GM18520 (cell line): Measurements from ENCODE around the gene WNT9A.

Source experiments
- ATAC-seq: cut with Tn5 transposase; IDR thresholded peaks from one replicate; pipeline ENCODE4 v1.9.1; 2021; ENCODE audit not compliant: unreplicated experiment

Gene WNT9A

GRCh38 chr1:227924833-227925574 lies 22.7 kb downstream of the WNT9A start:
- ATAC-seq: no peak

- no peak for ATAC-seq
These were observed 23.4 kb downstream of the WNT9A start for GRCh38 chr1:227924168-227924832.

DNA sequence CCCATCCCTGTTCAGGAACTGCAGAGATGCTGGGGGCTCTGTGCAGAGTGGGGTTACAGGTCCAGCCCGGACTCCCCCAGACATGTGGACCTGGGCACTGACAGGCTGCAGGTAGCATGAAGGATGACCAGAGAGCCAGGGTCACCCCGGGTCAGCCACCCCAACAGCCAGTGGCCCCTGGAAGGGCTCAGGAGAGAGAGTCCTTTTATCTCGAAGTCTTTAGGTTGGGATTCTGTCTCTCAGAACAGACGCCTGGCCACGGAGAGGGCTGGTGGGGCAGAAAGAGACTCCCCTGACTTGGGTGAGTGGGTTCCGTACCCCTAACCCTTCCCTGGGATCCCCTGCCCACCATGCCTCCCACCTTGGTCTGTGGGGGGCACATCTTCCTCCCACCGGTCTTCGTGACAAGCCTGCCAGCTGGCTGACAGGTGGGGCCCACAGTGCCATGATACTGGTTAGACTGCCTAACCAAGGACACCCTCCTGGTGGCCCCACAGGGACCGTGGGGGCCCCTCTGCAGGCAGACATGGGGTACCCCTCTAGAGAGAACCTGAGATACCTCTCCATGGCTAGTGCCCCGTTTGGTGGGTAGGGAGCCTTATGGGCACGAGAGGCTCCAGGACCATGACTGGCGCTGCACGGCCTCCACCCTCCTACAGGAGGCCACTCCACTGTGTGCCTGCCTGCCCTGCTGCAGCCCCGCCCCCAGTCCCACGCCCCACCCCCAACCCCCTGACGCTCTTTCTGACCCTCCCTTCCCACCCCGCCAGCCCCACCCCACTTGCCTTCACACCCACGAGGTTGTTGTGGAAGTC lies 24.2 kb downstream of the WNT9A start:
- no peak for ATAC-seq

DNA sequence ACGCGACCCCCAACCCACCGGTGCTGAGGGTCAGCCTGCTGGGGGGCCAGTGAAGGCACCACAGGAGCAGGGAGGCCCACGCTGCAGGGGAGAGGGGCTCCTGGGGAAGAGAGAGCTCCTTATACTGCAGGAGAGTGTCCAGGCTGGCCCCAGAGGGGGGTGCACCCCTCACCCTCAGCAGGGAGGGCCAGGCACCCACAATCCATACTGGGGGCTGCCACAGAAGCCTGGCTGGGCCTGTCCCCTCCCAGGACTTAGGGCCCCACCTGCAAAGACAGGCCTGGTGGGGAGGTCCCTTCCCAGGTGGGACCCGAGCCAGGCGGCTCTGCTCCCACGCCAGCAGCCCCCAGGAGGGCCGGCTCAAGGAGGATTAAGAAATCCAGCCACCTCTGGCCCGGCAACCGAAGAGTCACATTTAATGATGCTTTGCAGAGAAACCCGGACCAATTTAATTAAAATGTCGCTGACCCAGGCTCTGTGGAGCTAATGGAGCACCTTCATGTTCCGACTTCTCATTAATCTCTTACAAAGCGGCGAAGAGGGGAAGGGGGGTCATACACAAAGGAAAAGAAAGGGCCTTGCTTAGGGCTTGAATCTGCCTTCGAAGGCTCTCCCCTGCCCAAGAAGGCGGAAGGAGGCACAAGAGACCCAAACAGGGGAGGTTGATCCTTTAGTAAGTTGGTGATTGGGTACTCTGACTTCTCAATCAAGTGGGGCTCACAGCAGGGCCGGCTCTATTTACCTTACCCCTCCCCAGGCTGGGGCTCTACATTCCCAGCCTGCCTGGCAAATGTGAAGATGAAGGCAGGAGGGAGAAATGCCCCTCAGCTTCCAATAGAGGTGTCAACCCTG lies 25.0 kb downstream of the WNT9A start:
- ATAC-seq: no peak

DNA sequence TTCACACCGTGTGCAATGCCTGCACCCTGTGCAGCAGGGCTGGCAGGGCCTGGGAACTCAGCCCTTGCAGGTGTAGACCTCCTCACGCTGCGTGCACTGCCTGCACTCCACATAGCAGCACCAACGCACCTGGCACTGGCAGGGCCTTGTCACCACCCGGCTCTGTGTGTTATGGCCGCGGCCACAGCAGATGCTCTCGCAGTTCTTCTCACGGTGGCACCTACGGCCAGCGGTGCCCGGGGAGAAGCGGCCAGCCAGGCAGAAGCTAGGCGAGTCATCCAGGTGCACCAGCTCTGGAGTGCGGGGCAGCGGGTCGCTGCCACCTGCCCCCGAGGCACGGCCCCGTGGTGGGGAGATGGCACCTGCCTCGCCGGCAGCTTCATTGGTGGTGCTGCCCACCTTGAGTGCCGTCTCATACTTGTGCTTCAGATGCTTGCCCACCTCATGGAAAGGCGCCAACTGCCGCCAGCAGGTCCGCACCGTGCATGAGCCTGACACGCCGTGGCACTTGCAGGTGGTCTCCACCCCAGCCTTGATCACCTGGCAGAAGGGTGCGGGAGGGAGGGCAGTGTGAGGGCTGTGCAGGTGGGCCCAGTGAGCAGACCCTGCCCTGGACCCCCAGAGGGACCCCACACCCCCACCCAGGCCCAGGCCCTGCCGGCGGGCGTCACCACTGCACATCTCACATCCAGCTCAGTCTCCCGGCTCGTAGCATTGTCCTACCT lies 26.1 kb downstream of the WNT9A start:
- ATAC-seq: no peak

GRCh38 chr1:227920896-227921295 lies 26.8 kb downstream of the WNT9A start:
- no peak for ATAC-seq

GRCh38 chr1:227920426-227920825 lies 27.3 kb downstream of the WNT9A start:
- ATAC-seq: no peak

DNA sequence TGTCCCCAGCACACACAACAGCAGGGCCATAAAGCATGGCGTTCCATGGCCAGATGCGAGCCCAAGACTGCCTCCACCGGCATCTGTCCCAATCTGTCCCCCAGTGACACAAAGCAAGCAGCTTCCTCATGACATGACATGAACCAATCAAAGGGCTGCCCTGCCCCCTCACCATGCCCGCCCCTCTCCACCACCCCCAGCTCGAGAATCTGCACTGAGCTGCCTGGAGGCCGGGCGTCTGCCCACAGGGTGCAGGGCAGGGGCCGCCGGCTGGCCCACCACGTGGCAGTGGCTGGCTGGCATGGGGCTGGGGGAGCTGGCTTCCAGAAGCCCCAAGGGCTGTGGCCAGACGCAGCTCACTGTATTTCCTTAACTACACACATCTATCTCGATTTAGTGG lies 27.8 kb downstream of the WNT9A start:
- ATAC-seq: no peak

DNA sequence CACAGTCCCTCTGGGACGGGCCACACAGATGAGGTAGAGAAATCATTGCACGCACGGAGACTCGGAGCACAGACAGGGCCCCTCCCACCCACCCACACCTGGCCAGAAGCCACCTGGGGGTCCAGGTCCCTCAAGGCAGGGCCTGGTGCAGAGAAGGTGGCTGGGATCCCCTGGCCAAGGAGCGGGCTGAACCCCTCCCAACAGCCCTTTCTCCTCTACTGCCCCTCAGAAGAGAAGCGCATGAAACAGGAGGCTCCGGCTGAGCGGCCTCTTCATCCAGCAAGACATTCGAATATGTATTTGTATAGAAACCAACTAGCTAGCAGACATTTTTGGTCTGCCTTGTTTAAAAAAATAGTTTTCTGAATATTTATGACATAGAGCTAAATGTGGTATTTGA lies 29.0 kb downstream of the WNT9A start:
- ATAC-seq: no peak

DNA sequence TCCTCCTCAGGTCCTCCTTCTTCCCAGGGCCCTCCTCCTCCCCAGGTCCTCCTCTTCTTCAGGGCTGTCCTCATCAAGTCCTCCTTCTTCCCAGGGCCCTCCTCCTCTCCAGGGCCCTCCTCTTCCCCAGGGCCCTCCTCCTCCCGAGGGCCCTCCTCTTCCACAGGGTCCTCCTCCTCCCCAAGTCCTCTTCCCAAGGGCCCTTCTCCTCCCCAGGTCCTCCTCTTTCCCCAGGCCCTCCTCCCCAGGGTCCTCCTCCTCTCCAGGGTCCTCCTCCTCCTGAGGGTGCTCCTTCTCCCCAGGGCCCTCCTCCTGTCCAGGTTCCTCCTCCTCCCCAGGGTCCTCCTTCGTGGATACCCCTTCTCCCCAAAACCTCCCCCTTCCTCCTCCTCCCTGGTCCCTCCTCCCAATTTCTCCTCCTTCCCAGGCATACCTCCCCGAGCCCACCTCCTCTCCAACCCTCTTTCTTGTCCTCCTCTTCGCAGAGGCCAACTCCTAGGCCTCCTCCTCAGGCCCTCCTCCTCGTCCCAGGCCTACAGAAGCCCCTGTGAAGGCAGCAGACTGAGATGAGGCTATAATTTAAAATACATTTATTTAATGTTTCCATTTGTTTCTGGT lies 29.5 kb downstream of the WNT9A start:
- ATAC-seq: no peak

DNA sequence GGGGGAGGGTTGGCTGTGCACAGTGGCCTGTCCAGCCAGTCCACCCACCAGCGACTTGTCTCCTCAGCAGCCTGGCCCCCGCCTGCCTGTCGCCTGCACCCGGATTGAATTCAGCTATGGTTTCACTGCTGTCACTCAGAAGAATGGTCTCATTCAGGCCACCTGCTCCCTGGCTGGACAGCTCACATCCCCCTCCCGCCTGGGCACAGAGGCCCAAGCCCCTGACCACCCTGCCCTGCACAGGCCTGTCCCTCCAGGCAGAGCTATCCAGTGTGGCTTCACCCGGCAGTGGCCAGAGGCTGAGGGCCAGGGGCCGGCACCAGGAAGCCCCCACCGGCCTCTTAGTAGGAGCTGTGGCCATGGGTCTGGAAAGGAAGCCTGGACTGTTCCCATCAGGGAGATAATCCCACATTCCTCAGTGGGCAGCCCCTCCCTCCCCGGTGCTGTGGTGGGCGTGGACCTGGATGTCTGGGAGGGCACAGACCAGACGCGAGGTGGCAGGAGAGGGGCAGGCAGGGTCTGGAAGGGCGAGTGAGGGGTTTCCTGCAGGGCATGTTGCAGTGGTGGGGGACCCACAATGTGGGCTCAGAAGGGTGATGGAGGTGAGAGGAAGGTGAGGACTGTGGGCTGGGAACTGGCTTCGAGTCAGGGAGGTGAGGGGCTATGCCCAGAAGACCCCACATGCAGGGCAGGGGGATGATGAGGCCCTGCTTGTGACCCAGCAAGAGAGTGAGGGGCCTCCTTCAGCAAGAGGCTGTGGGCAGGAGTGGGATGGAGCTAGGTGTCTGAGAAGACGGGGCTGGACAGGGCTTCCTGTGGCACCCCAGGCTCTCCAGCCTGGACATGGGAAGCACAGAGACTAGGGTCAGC lies 30.4 kb downstream of the WNT9A start:
- no peak for ATAC-seq

GRCh38 chr1:227916655-227917054 lies 31.1 kb downstream of the WNT9A start:
- ATAC-seq: no peak

DNA sequence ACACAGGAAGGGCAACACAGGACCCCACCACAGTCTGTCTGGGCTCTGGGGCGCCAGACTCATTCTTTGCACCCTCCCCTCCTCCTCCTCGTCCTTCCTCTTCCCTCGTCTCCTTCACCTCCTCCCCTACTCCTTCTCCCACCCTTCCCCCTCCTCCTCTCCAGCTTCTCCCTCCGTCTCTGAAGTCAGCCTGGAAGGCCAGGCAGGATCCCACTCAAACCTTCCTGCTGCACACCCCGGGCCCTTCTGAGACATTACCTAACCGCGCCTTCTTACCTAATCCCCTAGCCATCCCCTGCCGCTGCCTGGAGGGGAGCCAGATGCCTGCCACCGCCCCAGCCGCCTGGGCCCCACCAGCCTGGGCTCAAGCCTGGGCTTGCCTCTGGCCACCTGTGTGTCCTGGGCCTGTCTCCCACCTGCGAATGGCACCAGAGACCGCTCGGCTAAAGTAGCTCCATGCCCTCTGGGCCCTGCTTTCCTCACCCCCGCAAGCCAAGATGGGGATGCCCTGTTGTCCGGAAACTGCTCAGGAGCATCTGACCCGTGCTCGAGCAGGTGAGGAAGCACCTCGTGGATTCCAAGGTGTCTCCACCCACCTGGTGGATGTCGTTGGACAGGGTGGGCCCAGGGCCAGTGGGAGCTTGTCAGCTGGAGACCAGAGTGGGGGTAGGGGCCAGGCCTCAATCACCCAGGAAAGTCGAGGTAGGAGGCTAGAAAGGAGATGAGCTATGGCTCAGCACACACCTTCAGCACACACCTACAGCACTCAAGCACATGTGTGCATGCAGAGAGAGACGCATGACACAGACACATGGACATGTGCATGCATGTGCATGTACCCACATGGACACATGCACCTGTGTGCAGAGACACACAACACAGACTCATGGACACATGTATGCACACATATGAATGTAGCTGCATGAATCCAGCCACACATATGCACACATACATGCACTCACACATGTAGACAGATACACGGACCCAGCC lies 31.9 kb downstream of the WNT9A start:
- ATAC-seq: no peak

GRCh38 chr1:227914801-227915563 lies 32.8 kb downstream of the WNT9A start:
- no peak for ATAC-seq

GRCh38 chr1:227913764-227914721 lies 33.7 kb downstream of the WNT9A start:
- ATAC-seq: no peak

- no peak for ATAC-seq
These were observed 34.4 kb downstream of the WNT9A start for GRCh38 chr1:227913396-227913763.
